Activated gamma-delta T cell (primary cell): ENCODE measurements around the gene CALHM6.
"Not testable (repeated sequence)": the region's sequence is repeated elsewhere in the genome, so short reads cannot be mapped to it uniquely, and the experiment has no call there.

Experiments
- DNase-seq: peaks from one replicate; lab custom pipeline; 2025; lab: John Stamatoyannopoulos, UW

Gene CALHM6

GRCh38 chr6:116476002-116476678 is 15.0 kb downstream of the CALHM6 start:
- no peak for DNase-seq

GRCh38 chr6:116482780-116483179 is 21.6 kb downstream of the CALHM6 start:
- DNase-seq: no peak

GRCh38 chr6:116483616-116484015 is 22.4 kb downstream of the CALHM6 start:
- no peak for DNase-seq

- DNase-seq: no peak
Observed at GRCh38 chr6:116485559-116486184, 24.5 kb downstream of the CALHM6 start.

GRCh38 chr6:116491610-116492330 is 30.6 kb downstream of the CALHM6 start:
- DNase-seq: no peak

GRCh38 chr6:116492331-116493067 is 31.3 kb downstream of the CALHM6 start:
- DNase-seq: no peak

- DNase-seq: not testable (repeated sequence)
Observed at GRCh38 chr6:116495161-116495560, 34.0 kb downstream of the CALHM6 start.

- no peak for DNase-seq
Observed at GRCh38 chr6:116497113-116497676, 36.0 kb downstream of the CALHM6 start.

- no peak for DNase-seq
Observed at GRCh38 chr6:116500969-116501433, 39.8 kb downstream of the CALHM6 start.

GRCh38 chr6:116507324-116507723 is 46.1 kb downstream of the CALHM6 start:
- DNase-seq: no peak

GRCh38 chr6:116508527-116508926 is 47.4 kb downstream of the CALHM6 start:
- DNase-seq: no peak

- no peak for DNase-seq
Observed at GRCh38 chr6:116511424-116512110, 50.4 kb downstream of the CALHM6 start, which contains the start of gene CALHM5. TSS of gene CALHM5 (plus strand) at chr6:116511639. CDS start at chr6:116511697, 58 bp downstream.

GRCh38 chr6:116512111-116512559 is 51.0 kb downstream of the CALHM6 start:
- no peak for DNase-seq

GRCh38 chr6:116512734-116513133 is 51.6 kb downstream of the CALHM6 start:
- DNase-seq: no peak
